Stimulated activated CD4-positive, alpha-beta T cell treated with anti-CD3 and anti-CD28 coated beads, Interleukin-15, amount 100 ng/mL, for 24 hours (primary cell): Measurements from ENCODE around the gene NKD1.
A peak's percentile ranks its signal among the peaks of the same experiment; 100 is the strongest.

Experiments used
- DNase-seq: peaks from one replicate; pipeline ENCODE4 v3.0.0-alpha.2; 2020

Gene NKD1

GRCh38 chr16:50538411-50539052, 9.7 kb upstream of the NKD1 start:
- DNase-seq = no peak

GRCh38 chr16:50539053-50539695, 9.0 kb upstream of the NKD1 start:
- no peak for DNase-seq

GRCh38 chr16:50539822-50540710, 8.1 kb upstream of the NKD1 start:
- DNase-seq = no peak

- DNase-seq = no peak
Measured at GRCh38 chr16:50540711-50541007, 7.5 kb upstream of the NKD1 start.

GRCh38 chr16:50542703-50543102, 5.5 kb upstream of the NKD1 start:
- DNase-seq = no peak

- no peak for DNase-seq
Measured at GRCh38 chr16:50546125-50546524, 2.1 kb upstream of the NKD1 start.

GRCh38 chr16:50547340-50548124, 664 bp upstream of the NKD1 start:
- DNase-seq = peak; percentile 65

GRCh38 chr16:50548909-50549560, 839 bp downstream of the NKD1 start:
- no peak for DNase-seq

- no peak for DNase-seq
Measured at GRCh38 chr16:50549561-50549915, 1.3 kb downstream of the NKD1 start.

GRCh38 chr16:50550035-50550434, 1.8 kb downstream of the NKD1 start:
- DNase-seq = peak; percentile 11

GRCh38 chr16:50550866-50551641, 2.9 kb downstream of the NKD1 start:
- no peak for DNase-seq

- DNase-seq = no peak
Measured at GRCh38 chr16:50552476-50553101, 4.4 kb downstream of the NKD1 start.

- no peak for DNase-seq
Measured at GRCh38 chr16:50553182-50553710, 5.0 kb downstream of the NKD1 start.

- DNase-seq = no peak
Measured at GRCh38 chr16:50553731-50554360, 5.7 kb downstream of the NKD1 start.

- DNase-seq = no peak
Measured at GRCh38 chr16:50555269-50555875, 7.2 kb downstream of the NKD1 start.

- DNase-seq = no peak
Measured at GRCh38 chr16:50555952-50556673, 7.9 kb downstream of the NKD1 start.

GRCh38 chr16:50557046-50557445, 8.8 kb downstream of the NKD1 start:
- DNase-seq = no peak

- DNase-seq = no peak
Measured at GRCh38 chr16:50558913-50559312, 10.7 kb downstream of the NKD1 start.

GRCh38 chr16:50559342-50559741, 11.1 kb downstream of the NKD1 start:
- no peak for DNase-seq
